ENCODE results near the gene PEPD. TPM values are rescaled to one million over a fixed set of nuclear protein-coding genes. Genes with fewer than 3 reads are reported as not detected.

The PEPD gene
- total RNA-seq, 1 experiment from 2014 or later = 116 TPM

DNA sequence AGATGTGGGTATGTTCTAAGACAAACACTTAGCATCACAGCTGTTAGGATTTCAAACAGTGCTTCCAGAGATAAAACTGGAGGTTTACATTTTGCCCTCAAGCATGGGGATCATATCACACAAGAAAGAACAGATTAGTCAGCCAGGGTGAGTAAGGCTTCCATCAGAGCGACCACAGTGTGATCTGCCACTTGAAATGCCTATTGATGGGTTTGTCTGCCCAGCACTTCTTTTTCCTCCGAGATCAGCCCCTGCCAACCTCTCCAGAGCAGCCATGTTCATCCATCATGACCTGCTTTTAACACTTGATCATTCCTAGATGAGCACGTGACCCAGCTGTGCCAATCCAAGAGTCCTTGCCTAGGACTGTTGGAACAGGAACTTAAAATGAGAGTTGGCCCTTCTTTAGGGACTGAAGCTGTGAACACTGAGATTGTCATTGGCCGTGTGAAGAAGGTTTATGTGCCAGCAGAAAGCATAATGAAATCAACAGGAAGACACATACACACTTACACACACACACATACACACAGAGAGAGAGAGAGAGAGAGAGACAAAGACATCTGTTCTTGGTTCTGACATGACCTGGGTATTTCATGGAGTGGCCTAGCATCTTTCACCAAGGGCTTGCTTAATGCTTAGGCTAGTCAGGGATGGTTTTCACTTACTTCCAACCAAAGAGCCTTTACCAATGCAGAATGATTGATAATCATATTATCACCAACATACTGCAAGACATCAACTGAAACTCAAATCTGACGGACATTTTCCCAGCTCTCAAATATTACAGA is 153.3 kb downstream of the PEPD start:
- H3K36me3 ChIP-seq (ENCODE audit: control insufficient read depth, insufficient read depth, low read length) = no peaks in the 10 kb centered on the region
- TF ChIP-seq, protein P1, sequence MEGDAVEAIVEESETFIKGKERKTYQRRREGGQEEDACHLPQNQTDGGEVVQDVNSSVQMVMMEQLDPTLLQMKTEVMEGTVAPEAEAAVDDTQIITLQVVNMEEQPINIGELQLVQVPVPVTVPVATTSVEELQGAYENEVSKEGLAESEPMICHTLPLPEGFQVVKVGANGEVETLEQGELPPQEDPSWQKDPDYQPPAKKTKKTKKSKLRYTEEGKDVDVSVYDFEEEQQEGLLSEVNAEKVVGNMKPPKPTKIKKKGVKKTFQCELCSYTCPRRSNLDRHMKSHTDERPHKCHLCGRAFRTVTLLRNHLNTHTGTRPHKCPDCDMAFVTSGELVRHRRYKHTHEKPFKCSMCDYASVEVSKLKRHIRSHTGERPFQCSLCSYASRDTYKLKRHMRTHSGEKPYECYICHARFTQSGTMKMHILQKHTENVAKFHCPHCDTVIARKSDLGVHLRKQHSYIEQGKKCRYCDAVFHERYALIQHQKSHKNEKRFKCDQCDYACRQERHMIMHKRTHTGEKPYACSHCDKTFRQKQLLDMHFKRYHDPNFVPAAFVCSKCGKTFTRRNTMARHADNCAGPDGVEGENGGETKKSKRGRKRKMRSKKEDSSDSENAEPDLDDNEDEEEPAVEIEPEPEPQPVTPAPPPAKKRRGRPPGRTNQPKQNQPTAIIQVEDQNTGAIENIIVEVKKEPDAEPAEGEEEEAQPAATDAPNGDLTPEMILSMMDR (IDR thresholded peaks at IDR 0.05; ENCODE audit: insufficient read depth in 1 of 2, low read depth in 1 of 2, low read length in 1 of 2, severe bottlenecking in 1 of 2, unreplicated experiment in 1 of 2) = no peak
- Mint-ChIP-seq H3K9me3 (ENCODE audit: unreplicated experiment) (no peaks in the 10 kb centered on the region), H3K27ac (ENCODE audit: unreplicated experiment) (peak overlapping the region; percentile 73), H3K36me3 (ENCODE audit: insufficient read depth, unreplicated experiment) (peaks cover 10% of the 10 kb centered on the region), H3K27me3 (ENCODE audit: insufficient read depth, unreplicated experiment) (no peaks in the 10 kb centered on the region), H3K4me1 (ENCODE audit: low read depth, unreplicated experiment) (peaks cover 49% of the 10 kb centered on the region), H3K4me3 (ENCODE audit: unreplicated experiment) (no peak overlapping the region)
- intact Hi-C loops (cut with micrococcal nuclease; ENCODE audit: unreplicated experiment) = loop anchor here (5.0 kb wide), 1 partner anchor 36 kb away; no protein-coding TSS in a partner anchor
- H3K27me3 ChIP-seq (replicated peaks; ENCODE audit: control insufficient read depth, insufficient read depth, low read length) = no peaks in the 10 kb centered on the region
- ChIA-PET POLR2A (no interaction called here), CTCF (no interaction called here)
- no peaks in the 10 kb centered on the region for H3K9me3 ChIP-seq
- DNase-seq = no peak
- no peak overlapping the region for H3K4me3 ChIP-seq (ENCODE audit: low read depth, low read length)
- H3K4me1 ChIP-seq = peaks cover 48% of the 10 kb centered on the region
- no TSS peak for BruUV-seq (replicated peaks)

DNA sequence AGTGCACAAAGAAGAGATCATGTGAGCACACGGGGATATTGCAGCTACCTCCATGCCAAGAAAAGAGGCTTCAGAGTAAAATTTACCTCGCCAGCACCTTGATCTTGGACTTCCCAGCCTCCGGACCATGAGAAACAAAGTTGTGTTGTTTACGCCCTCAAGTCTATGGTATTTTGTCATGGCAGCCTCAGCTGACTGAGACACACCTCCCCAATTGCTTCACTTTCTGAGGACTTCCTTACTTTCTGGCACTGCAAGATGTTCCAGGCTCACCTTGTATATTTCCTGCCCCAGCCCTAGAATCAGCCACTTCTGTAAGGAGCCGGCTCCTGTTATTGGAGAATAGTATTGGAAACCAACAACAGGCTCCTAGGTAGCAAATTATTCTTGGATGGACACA is 154.7 kb downstream of the PEPD start:
- peak overlapping the region; percentile 74 for H3K4me3 Mint-ChIP-seq (ENCODE audit: unreplicated experiment)
- H3K9me3 ChIP-seq = no peaks in the 10 kb centered on the region
- H3K36me3 Mint-ChIP-seq (ENCODE audit: insufficient read depth, unreplicated experiment) = peaks cover 7% of the 10 kb centered on the region
- intact Hi-C loops (cut with micrococcal nuclease; ENCODE audit: unreplicated experiment) = loop anchor here (1.0 to 5.0 kb wide), 5 partner anchors 7 to 64 kb away; partner anchors contain the start of gene CEBPA
- H3K9me3 Mint-ChIP-seq (ENCODE audit: unreplicated experiment) = no peaks in the 10 kb centered on the region
- CTCF ChIA-PET = interaction anchor here (0.9 to 1.5 kb wide), 2 partner anchors 15 to 63 kb away, joined by 3 read pairs; no protein-coding TSS in a partner anchor
- no peak overlapping the region for H3K4me3 ChIP-seq (ENCODE audit: low read depth, low read length)
- BruUV-seq (replicated peaks) = no TSS peak
- no peaks in the 10 kb centered on the region for H3K27me3 Mint-ChIP-seq (ENCODE audit: insufficient read depth, unreplicated experiment)
- H3K27ac Mint-ChIP-seq (ENCODE audit: unreplicated experiment) = peak overlapping the region; percentile 81
- H3K36me3 ChIP-seq (ENCODE audit: control insufficient read depth, insufficient read depth, low read length) = no peaks in the 10 kb centered on the region
- POLR2A ChIA-PET = interaction anchor here (0.8 kb wide), 1 partner anchor 64 kb away, joined by 5 read pairs; the partner anchor contains the start of gene CEBPA
- H3K27me3 ChIP-seq (replicated peaks; ENCODE audit: control insufficient read depth, insufficient read depth, low read length) = no peaks in the 10 kb centered on the region
- H3K4me1 ChIP-seq = peaks cover 48% of the 10 kb centered on the region
- no peak for DNase-seq
- TF ChIP-seq, protein P1 (IDR thresholded peaks at IDR 0.05; ENCODE audit: insufficient read depth in 1 of 2, low read depth in 1 of 2, low read length in 1 of 2, severe bottlenecking in 1 of 2, unreplicated experiment in 1 of 2) = no peak
- peaks cover 51% of the 10 kb centered on the region for H3K4me1 Mint-ChIP-seq (ENCODE audit: low read depth, unreplicated experiment)

DNA sequence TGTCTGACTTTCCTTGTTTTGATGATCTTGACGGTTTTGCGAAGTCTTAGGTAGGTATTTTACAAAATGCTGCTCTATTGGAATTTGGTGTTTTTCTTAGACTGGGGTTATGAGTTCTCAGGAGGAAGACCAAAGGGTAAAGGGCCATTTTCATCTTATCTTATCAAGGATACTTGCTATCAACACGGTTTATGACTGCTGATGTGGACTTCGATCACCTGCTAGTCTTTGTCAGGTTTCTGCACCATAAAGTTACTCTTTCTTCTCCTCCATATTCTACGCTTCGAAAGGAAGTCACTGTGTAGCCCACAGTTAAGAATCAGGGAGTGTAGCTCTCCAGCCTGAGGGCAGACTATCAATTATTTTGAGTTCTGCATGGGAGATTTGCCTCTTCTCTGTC is 155.5 kb downstream of the PEPD start:
- peak; percentile 72 to 82 for DNase-seq
- POLR2A ChIA-PET = interaction anchor here (0.8 kb wide), 1 partner anchor 63 kb away, joined by 5 read pairs; the partner anchor contains the start of gene CEBPA
- BruUV-seq (replicated peaks) = TSS peak; percentile 60
- Histone ChIP-seq H3K4me1 (peaks cover 48% of the 10 kb centered on the region), H3K27me3 (replicated peaks; ENCODE audit: control insufficient read depth, insufficient read depth, low read length) (no peaks in the 10 kb centered on the region), H3K4me3 (ENCODE audit: low read depth, low read length) (peak overlapping the region; percentile 21), H3K36me3 (ENCODE audit: control insufficient read depth, insufficient read depth, low read length) (no peaks in the 10 kb centered on the region), H3K9me3 (no peaks in the 10 kb centered on the region)
- peaks cover 7% of the 10 kb centered on the region for H3K36me3 Mint-ChIP-seq (ENCODE audit: insufficient read depth, unreplicated experiment)
- H3K27me3 Mint-ChIP-seq (ENCODE audit: insufficient read depth, unreplicated experiment) = no peaks in the 10 kb centered on the region
- H3K4me3 Mint-ChIP-seq (ENCODE audit: unreplicated experiment) = peak overlapping the region; percentile 74
- H3K9me3 Mint-ChIP-seq (ENCODE audit: unreplicated experiment) = no peaks in the 10 kb centered on the region
- peaks cover 51% of the 10 kb centered on the region for H3K4me1 Mint-ChIP-seq (ENCODE audit: low read depth, unreplicated experiment)
- CTCF ChIA-PET = interaction anchor here (0.9 to 1.5 kb wide), 2 partner anchors 16 to 62 kb away, joined by 3 read pairs; no protein-coding TSS in a partner anchor
- intact Hi-C loops (cut with micrococcal nuclease; ENCODE audit: unreplicated experiment) = loop anchor here (1.0 to 5.0 kb wide), 5 partner anchors 8 to 63 kb away; partner anchors contain the start of gene CEBPA
- TF ChIP-seq, protein P1 (IDR thresholded peaks at IDR 0.05; ENCODE audit: insufficient read depth in 1 of 2, low read depth in 1 of 2, low read length in 1 of 2, severe bottlenecking in 1 of 2, unreplicated experiment in 1 of 2) = no peak
- peak overlapping the region; percentile 81 for H3K27ac Mint-ChIP-seq (ENCODE audit: unreplicated experiment)
